GM19438 (cell line): Measurements from ENCODE around the gene NDUFB5.

Experiments used
- ATAC-seq: cut with Tn5 transposase; IDR thresholded peaks from one replicate; pipeline ENCODE4 v1.9.1; 2021; ENCODE audit warnings: low read depth; ENCODE audit not compliant: unreplicated experiment

NDUFB5 gene

GRCh38 chr3:179604321-179605078, at the start of gene NDUFB5, which contains the start of gene MRPL47:
TSS of gene NDUFB5 (plus strand) at chr3:179604794. CDS start at chr3:179604816, 22 bp downstream.
TSS of gene MRPL47 (minus strand) at chr3:179604638. CDS start at chr3:179604624, 14 bp downstream.
- peak; percentile 97 for ATAC-seq

GRCh38 chr3:179558742-179559364, 45.7 kb upstream of the NDUFB5 start:
- no peak for ATAC-seq

GRCh38 chr3:179560791-179561190, 43.8 kb upstream of the NDUFB5 start:
- no peak for ATAC-seq

- peak; percentile 92 for ATAC-seq
Measured at GRCh38 chr3:179562591-179563270, 41.9 kb upstream of the NDUFB5 start, which contains the start of gene ACTL6A. TSS of gene ACTL6A (plus strand) at chr3:179562926. CDS start at chr3:179563093, 167 bp downstream.

GRCh38 chr3:179563271-179563783, 41.3 kb upstream of the NDUFB5 start:
- peak; percentile 46 for ATAC-seq

- ATAC-seq = no peak
Measured at GRCh38 chr3:179565496-179565895, 39.1 kb upstream of the NDUFB5 start.

- no peak for ATAC-seq
Measured at GRCh38 chr3:179580992-179581391, 23.6 kb upstream of the NDUFB5 start.

- no peak for ATAC-seq
Measured at GRCh38 chr3:179589143-179589542, 15.5 kb upstream of the NDUFB5 start.

- no peak for ATAC-seq
Measured at GRCh38 chr3:179590669-179591068, 13.9 kb upstream of the NDUFB5 start.

GRCh38 chr3:179591313-179591712, 13.3 kb upstream of the NDUFB5 start:
- no peak for ATAC-seq

GRCh38 chr3:179599531-179599930, 5.1 kb upstream of the NDUFB5 start:
- no peak for ATAC-seq

- no peak for ATAC-seq
Measured at GRCh38 chr3:179603321-179603720, 1.3 kb upstream of the NDUFB5 start.

GRCh38 chr3:179603831-179604230, 763 bp upstream of the NDUFB5 start:
- ATAC-seq = no peak

GRCh38 chr3:179606534-179607085, 2.0 kb downstream of the NDUFB5 start:
- no peak for ATAC-seq

GRCh38 chr3:179608931-179609720, 4.5 kb downstream of the NDUFB5 start:
- peak; percentile 43 for ATAC-seq

- no peak for ATAC-seq
Measured at GRCh38 chr3:179610066-179610465, 5.5 kb downstream of the NDUFB5 start.

GRCh38 chr3:179613807-179614206, 9.2 kb downstream of the NDUFB5 start:
- no peak for ATAC-seq

- ATAC-seq = no peak
Measured at GRCh38 chr3:179615458-179616173, 11.0 kb downstream of the NDUFB5 start.

- no peak for ATAC-seq
Measured at GRCh38 chr3:179622023-179622422, 17.4 kb downstream of the NDUFB5 start.
